Cardiac fibroblast (primary cell): Measurements from ENCODE around the gene PDE4D.

Experiments used
- DNase-seq, 2 donors: peaks; one replicate each; pipeline versions ENCODE4 v3.0.0 to v3.0.0-alpha.2; 2010; ENCODE audit warnings: low read depth in 2 of 2
- H3K4me3 ChIP-seq, 2 donors: replicated peaks in 1 of 2; 1 replicate in 1 of 2; 2 replicates in 1 of 2; pipeline ENCODE4 v1.5.1; 2011; ENCODE audit warnings: low read depth in 2 of 2, low read length in 2 of 2, mild to moderate bottlenecking in 2 of 2, moderate library complexity in 1 of 2
- TF ChIP-seq, protein P1 (sequence below): IDR thresholded peaks from one replicate; pipeline ENCODE4 v1.5.1; 2011; ENCODE audit warnings: low read depth, mild to moderate bottlenecking, low read length, inconsistent platforms

Gene PDE4D

GRCh38 chr5:59301727-59302126 lies 591.8 kb downstream of the PDE4D start:
- no peak overlapping the region for H3K4me3 ChIP-seq
- DNase-seq: no peak
- TF ChIP-seq, protein P1, sequence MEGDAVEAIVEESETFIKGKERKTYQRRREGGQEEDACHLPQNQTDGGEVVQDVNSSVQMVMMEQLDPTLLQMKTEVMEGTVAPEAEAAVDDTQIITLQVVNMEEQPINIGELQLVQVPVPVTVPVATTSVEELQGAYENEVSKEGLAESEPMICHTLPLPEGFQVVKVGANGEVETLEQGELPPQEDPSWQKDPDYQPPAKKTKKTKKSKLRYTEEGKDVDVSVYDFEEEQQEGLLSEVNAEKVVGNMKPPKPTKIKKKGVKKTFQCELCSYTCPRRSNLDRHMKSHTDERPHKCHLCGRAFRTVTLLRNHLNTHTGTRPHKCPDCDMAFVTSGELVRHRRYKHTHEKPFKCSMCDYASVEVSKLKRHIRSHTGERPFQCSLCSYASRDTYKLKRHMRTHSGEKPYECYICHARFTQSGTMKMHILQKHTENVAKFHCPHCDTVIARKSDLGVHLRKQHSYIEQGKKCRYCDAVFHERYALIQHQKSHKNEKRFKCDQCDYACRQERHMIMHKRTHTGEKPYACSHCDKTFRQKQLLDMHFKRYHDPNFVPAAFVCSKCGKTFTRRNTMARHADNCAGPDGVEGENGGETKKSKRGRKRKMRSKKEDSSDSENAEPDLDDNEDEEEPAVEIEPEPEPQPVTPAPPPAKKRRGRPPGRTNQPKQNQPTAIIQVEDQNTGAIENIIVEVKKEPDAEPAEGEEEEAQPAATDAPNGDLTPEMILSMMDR: no peak

GRCh38 chr5:59300930-59301329 lies 592.6 kb downstream of the PDE4D start:
- no peak overlapping the region for H3K4me3 ChIP-seq
- no peak for DNase-seq
- TF ChIP-seq, protein P1: no peak

DNA sequence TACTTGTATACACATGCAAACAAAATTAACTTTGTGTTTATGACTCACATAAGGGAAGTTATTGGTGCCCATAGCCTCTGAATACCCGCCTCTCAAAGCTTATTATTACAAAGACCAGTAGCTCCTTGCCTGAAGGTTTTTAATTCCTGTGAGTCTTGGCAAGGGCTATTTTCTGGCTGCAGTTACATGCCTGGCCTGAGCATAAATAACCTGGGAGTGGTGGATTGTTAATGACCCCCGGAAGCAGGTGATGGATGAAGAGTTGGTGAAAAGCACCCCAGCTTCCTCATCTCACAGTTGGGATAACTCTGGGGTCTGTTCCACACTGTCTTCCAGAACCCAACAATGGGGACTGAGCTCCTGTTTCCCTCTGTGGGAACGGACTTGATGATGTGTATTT lies 594.5 kb downstream of the PDE4D start:
- no peak overlapping the region for H3K4me3 ChIP-seq
- TF ChIP-seq, protein P1: no peak
- DNase-seq: no peak

DNA sequence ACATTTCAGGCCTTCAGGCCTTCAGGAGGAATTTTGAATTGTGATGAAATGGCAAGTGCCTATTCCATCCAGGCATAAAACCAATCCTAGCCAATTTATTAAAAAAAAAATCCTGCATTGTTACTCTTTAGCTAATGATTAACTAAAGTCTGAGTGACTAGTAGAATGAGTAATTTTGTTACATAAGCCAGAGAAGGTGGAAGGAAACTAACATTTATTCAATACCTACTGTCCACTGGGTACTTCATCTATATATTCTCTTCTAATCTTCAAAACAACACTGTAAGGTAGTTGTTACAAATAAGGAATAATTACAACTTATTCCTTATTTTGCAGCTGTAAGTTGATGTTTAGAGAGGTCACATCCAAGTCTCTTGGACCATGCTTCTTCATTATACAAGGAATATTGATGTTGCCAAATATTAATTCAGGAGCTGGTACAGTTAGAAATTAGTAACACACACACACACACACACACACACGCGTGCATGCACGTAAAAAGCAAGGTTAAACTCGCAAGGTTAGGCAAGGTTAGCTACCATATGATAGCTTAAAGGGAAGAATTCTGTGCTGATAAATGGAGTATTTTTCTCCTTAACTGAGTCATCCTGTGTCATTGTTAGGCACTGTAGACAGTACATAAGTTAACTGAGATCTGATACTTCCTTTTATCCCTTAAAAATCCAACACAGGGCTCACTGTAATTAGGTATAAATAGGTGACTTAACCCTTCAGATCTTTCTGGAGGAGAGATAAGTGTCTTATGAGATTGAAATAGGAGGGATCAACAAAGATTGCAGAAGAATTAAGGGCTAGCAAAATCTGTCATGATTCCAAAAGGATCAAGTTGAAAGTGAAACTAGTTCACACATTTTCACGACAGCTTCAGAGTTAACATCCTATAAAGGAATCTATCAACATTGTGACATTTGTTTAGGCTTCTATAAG lies 596.9 kb downstream of the PDE4D start:
- peak; percentile 42 to 58 for DNase-seq
- peak overlapping the region in 1 of 2 donors; percentile 44 for H3K4me3 ChIP-seq
- TF ChIP-seq, protein P1: no peak

DNA sequence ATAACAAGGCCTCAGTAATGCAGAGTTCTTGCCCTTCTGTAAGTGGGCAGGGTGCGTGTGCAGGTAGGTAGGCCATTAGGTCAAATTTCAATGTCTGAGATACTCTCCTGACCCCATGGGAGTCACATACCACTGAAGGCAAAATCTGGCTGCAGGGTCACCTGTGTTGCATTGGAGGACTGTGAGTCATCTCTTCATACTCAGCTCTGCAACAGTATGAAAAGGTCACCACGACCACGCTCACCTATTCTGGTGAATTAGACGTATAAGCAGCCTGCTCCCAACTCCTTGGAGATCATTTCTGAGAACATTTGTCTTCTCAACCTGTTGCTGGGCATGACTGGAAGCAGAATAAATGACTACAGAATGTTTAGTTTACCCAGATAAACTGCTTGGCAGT lies 599.8 kb downstream of the PDE4D start:
- no peak for DNase-seq
- H3K4me3 ChIP-seq: no peak overlapping the region
- TF ChIP-seq, protein P1: no peak

DNA sequence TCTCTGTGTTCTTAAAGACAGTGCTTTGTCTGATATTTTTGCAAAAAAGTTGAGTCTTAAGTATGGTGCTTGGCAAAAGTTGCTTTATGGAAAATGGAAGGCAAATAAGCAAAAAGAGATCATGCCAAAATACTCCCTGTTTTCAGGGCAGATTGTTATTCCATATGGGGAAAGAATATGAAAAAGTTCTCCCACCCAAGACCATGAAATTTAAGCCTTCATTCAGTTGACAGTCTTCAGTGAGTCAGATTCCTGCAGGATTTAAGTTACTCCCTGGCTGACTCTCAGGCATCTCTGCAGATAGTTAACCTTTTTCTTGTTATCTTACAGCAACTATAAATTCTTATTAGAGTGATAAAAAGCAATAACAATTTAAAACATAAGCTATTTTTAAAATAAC lies 601.6 kb downstream of the PDE4D start:
- H3K4me3 ChIP-seq: no peak overlapping the region
- no peak for DNase-seq
- TF ChIP-seq, protein P1: no peak
